GM21786 (cell line): ENCODE measurements around the gene ITSN1.
"Not testable (repeated sequence)": the region's sequence is repeated elsewhere in the genome, so short reads cannot be mapped to it uniquely, and the experiment has no call there.

Experiments
- ATAC-seq: cut with Tn5 transposase; IDR thresholded peaks from one replicate; pipeline ENCODE4 v1.9.1; 2021; ENCODE audit not compliant: unreplicated experiment

The ITSN1 gene

DNA sequence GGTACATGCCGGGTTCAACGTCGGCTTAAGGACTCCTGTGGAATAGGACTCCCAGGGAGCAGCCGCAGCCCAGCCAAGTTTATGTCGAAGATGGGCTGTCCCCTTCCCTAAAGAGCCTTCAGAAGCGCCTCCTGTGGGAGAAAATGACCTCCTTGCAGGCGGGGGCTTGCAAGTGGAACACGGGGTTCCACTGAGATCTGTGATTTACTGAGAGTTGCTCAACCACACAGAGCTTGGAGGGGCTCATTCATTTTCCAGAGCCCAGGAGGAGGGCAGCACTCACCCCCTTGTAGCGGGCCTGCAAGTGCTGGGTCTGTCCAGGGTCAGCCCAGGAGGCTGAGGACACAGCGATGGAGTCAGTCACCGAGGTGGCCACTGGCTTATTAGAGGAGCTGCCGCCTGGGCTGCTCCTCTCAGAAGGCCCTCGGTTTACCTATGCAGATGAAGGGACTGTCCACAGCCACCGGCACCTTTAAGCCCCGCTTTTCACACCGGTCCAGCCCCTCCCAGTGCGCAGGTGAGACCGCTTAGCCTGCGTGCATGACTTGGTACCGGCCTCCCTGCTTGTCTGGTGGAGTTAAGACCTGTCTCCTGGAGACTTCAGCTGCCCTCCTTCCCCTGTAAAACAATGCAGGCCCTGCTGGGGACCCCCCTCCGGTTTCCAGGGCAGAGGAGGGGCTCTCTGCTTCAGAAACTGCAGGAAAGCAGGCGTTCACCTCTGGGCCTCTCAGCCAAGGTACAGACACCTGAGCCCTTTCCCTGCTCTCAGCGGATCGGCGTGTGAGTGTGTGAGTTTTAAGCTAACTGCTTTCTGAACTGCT lies 215.8 kb downstream of the ITSN1 start:
- ATAC-seq = no peak

DNA sequence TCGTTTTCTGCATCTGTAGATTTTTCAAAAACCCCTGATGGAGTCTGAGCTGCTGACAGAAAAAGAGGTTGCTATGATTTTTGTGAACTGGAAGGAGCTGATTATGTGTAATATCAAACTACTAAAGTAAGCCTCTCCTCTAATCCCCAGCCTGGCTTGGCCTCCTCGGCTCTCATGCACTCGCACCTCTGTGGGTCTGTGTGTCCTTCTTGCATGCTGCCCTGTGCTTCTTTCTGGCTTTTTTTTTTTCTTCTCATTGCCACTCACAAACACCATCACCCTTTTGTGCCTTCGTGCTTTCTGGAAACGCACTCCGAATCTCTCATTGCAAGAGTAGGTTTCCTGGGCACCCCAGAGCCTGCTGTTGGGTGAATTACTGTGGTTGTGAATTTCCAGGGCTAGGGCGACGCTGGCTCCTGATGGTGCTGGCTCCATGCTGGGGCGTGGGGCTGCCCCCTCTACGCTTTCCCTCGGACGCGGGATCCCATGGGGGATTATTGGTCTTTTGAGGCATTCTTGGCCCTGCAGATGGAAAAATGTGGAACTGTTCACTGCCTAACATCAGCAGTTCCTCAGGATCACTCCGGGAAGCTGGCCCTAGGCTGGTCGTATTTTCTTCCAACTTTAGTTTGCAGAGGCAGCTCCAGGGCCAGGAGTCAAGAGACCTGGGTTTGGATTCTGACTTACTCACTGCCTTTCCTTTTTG lies 216.5 kb downstream of the ITSN1 start:
- no peak for ATAC-seq

- ATAC-seq = no peak
These were observed 217.2 kb downstream of the ITSN1 start for GRCh38 chr21:33859373-33860102.

- ATAC-seq = no peak
These were observed 218.1 kb downstream of the ITSN1 start for GRCh38 chr21:33860332-33860879.

DNA sequence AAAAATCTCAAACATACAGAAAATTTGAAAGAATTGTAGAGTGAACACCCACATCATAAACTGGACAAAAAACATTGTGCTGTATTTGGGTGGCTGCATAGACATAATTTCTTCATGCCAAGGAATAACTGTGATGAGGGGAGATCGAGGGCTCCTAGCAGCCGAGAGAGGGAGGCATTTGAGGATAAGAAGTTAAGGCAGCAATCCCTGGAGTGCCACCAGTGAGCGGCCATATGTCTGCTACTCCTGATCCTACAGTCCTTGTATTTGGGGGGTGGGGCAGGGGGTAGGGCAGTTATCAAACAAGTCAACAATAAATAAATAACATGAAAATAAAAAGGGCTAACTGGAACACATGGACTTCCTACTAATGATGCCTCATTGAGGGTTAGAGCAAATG lies 218.8 kb downstream of the ITSN1 start:
- no peak for ATAC-seq

- not testable (repeated sequence) for ATAC-seq
These were observed 220.9 kb downstream of the ITSN1 start for GRCh38 chr21:33863191-33863590.

- no peak for ATAC-seq
These were observed 221.8 kb downstream of the ITSN1 start for GRCh38 chr21:33864150-33864549.

GRCh38 chr21:33865176-33865575 lies 222.9 kb downstream of the ITSN1 start:
- no peak for ATAC-seq

DNA sequence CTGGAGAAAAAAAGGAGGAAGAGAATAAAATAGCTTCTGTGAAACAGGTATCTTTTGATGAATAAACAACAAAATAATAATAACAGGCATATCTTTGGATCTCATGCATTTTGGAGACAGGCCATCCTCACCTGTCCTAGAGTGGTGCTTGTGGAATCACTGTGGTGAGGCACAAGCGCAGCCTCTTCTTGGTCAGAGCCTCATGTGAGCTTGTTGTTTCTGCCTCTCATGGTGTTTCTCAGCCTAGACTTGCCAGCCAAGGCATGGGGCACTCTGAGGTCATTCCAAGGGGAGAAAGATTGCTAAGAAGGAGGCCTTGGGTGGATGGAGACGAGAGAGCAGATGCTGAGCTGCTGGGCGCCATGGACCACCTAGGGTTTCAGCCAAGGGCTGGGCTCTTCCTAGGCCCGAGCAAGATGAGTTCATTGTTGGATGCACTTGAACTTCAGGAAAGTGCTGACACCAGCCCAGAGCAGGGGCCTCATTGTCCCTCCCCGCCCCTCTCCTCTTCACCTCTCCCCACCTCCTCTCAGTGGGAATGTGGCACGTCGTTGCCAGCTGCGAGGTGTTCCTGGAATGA lies 223.8 kb downstream of the ITSN1 start:
- ATAC-seq = no peak

GRCh38 chr21:33866826-33867225 lies 224.5 kb downstream of the ITSN1 start:
- no peak for ATAC-seq

DNA sequence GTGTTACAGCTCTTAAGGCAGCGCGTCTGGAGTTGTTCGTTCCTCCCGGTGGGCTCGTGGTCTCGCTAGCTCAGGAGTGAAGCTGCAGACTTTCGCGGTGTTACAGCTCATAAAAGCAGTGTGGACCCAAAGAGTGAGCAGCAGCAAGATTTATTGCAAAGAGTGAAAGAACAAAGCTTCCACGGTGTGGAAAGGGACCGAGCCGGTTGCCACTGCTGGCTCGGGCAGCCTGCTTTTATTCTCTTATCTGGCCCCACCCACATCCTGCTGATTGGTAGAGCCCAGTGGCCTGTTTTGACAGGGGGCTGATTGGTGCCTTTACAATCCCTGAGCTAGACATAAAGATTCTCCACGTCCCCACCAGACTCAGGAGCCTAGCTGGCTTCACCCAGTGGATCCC lies 225.6 kb downstream of the ITSN1 start:
- not testable (repeated sequence) for ATAC-seq

- no peak for ATAC-seq
These were observed 227.6 kb downstream of the ITSN1 start for GRCh38 chr21:33869873-33870272.

- no peak for ATAC-seq
These were observed 228.5 kb downstream of the ITSN1 start for GRCh38 chr21:33870768-33871167.

GRCh38 chr21:33871171-33871570 lies 228.9 kb downstream of the ITSN1 start:
- no peak for ATAC-seq

DNA sequence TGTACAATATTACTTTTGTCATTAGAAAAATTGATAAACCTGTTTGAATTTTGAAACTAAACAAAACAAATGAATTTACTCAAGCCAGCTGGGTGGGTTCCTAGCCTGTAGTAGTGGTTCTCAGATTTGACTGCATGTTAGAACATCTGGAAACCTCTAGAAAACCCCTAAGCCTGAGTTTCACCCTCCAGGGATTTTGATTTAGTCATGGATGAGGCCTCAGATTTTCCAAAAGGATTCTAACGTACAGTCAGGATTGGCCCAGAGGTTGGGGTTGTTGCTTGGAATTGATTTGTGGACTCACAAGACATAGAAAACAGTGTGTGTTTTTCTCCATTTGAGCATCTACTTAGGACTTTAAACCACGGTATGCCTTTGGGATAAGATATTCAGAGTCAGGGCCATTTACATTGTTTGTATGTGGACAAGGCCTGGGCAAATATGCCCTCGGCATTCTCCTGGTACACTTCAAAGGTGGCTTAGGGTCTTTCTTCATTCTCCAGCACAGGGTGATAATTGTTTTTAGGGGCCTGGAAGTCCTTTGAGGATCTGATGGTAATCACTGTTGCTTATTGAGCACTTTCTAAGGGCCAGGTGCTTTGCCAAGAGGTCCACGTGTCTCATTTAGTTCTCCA lies 230.7 kb downstream of the ITSN1 start:
- no peak for ATAC-seq

GRCh38 chr21:33874161-33874560 lies 231.9 kb downstream of the ITSN1 start:
- no peak for ATAC-seq

- no peak for ATAC-seq
These were observed 232.9 kb downstream of the ITSN1 start for GRCh38 chr21:33875026-33875695.

DNA sequence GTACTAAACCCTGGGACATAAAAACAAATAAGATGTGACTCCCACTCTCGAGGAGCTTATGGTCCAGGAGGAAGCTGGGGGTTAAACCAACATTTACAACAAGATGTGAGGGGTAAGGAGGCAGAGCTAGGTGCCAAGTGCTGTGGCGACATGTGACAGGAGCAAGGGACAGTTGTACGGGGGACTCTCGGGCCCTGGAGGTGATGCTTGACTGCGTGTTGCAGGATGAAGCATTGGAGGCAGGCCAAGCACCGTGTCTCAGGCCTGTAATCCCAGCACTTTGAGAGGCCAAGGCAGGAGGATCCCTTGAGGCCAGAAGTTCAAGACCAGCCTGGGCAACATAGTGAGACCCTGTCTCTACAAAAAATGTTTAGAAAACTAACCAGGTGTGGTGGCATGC lies 236.5 kb downstream of the ITSN1 start:
- no peak for ATAC-seq

GRCh38 chr21:33880626-33881025 lies 238.3 kb downstream of the ITSN1 start:
- no peak for ATAC-seq
